IMR-90 (cell line): ENCODE measurements around the gene KLRC3. TPM values are rescaled to one million over a fixed set of nuclear protein-coding genes. Genes with fewer than 3 reads are reported as not detected.
"Not testable (repeated sequence)": the region's sequence is repeated elsewhere in the genome, so short reads cannot be mapped to it uniquely, and the experiment has no call there.

Experiments used
- ATAC-seq: fragments of 200-7000 bp; cut with Tn5 transposase; 2 replicates; pipeline ENCODE4 v1.9.1; 2020; ENCODE audit warnings: low read depth, mild to moderate bottlenecking, moderate library complexity
- BruUV-seq: library from RNA; stranded (reverse); fragments of 400-500 nt; replicated peaks from 2 replicates; lab custom pipeline; 2021; lab: Mats Ljungman, UMichigan
- CTCF ChIA-PET: fragments of 300-600 bp; formaldehyde crosslinking; extraction: SDS; loops from one replicate; lab custom pipeline; 2021; ENCODE audit warnings: antibody characterized with exemption; lab: Yijun Ruan, JAX
- POLR2A ChIA-PET: fragments of 300-600 bp; sonication (Branson Sonifier 250); formaldehyde crosslinking; loops from one replicate; lab custom pipeline; 2022; ENCODE audit warnings: antibody characterized with exemption; ENCODE audit not compliant: unreplicated experiment; lab: Charles Lee
- DNase-seq: peaks from one replicate; pipeline ENCODE4 v3.0.0; 2013
- H2AFZ ChIP-seq: replicated peaks from 2 replicates; pipeline ENCODE3; 2013; ENCODE audit warnings: low read length, mild to moderate bottlenecking; ENCODE audit not compliant: poor library complexity
- H2AK5ac ChIP-seq: 2 replicates; pipeline ENCODE4 v1.6.1; 2013; ENCODE audit warnings: low read depth, low read length, inconsistent platforms
- H2AK9ac ChIP-seq: replicated peaks from 2 replicates; pipeline ENCODE3; 2013; ENCODE audit warnings: mild to moderate bottlenecking, low read depth, low read length, moderate library complexity; ENCODE audit not compliant: poor library complexity
- H2BK120ac ChIP-seq: 2 replicates; pipeline ENCODE4 v1.6.1; 2013; ENCODE audit warnings: low read depth, low read length, inconsistent platforms
- H2BK15ac ChIP-seq: 3 replicates; pipeline ENCODE4 v1.6.1; 2013; ENCODE audit warnings: low read depth, low read length, inconsistent platforms
- H2BK20ac ChIP-seq: 2 replicates; pipeline ENCODE4 v1.6.1; 2013; ENCODE audit warnings: low read depth, mild to moderate bottlenecking, inconsistent platforms, low read length, moderate library complexity
- H2BK5ac ChIP-seq: 2 replicates; pipeline ENCODE4 v1.6.1; 2013; ENCODE audit warnings: mild to moderate bottlenecking, low read depth, low read length, inconsistent platforms; ENCODE audit not compliant: poor library complexity, severe bottlenecking
- H3K14ac ChIP-seq: replicated peaks from 2 replicates; pipeline ENCODE4 v1.6.1; 2013; ENCODE audit warnings: low read depth, low read length, inconsistent platforms
- H3K18ac ChIP-seq: 2 replicates; pipeline ENCODE4 v1.6.1; 2013; ENCODE audit warnings: low read depth, low read length, control low read depth
- H3K23ac ChIP-seq: 2 replicates; pipeline ENCODE4 v1.6.1; 2013; ENCODE audit warnings: low read depth, low read length, inconsistent platforms
- H3K27ac ChIP-seq: 2 replicates; pipeline ENCODE4 v1.5.1; 2013; ENCODE audit warnings: mild to moderate bottlenecking, control low read depth, low read length; ENCODE audit not compliant: insufficient read depth
- H3K27me3 ChIP-seq: 2 replicates; pipeline ENCODE4 v1.6.1; 2013; ENCODE audit warnings: low read length; ENCODE audit not compliant: control insufficient read depth, insufficient read depth
- H3K36me3 ChIP-seq: 2 replicates; pipeline ENCODE4 v1.6.1; 2013; ENCODE audit warnings: low read length, mixed read lengths; ENCODE audit not compliant: control insufficient read depth, insufficient read depth
- H3K4ac ChIP-seq: 2 replicates; pipeline ENCODE4 v1.6.1; 2013; ENCODE audit warnings: low read depth, low read length, inconsistent platforms
- H3K4me1 ChIP-seq: 2 replicates; pipeline ENCODE4 v1.6.1; 2013; ENCODE audit warnings: low read length, mixed read lengths; ENCODE audit not compliant: control insufficient read depth, insufficient read depth
- H3K4me2 ChIP-seq: 2 replicates; pipeline ENCODE4 v1.6.1; 2013; ENCODE audit warnings: low read depth, mild to moderate bottlenecking, control low read depth, low read length, moderate library complexity
- H3K4me3 ChIP-seq: 2 replicates; pipeline ENCODE4 v1.5.1; 2013; ENCODE audit warnings: low read depth, mild to moderate bottlenecking, control low read depth, low read length, moderate library complexity; ENCODE audit not compliant: insufficient read depth
- H3K56ac ChIP-seq: 2 replicates; pipeline ENCODE4 v1.6.1; 2013; ENCODE audit warnings: low read length, inconsistent platforms; ENCODE audit not compliant: insufficient read depth; ENCODE audit errors: extremely low read depth
- H3K79me1 ChIP-seq, 2 experiments: 2 replicates each; pipeline ENCODE4 v1.6.1; 2013; ENCODE audit warnings: low read length in 2 of 2, inconsistent platforms in 1 of 2, low read depth in 1 of 2
- H3K9ac ChIP-seq: 2 replicates; pipeline ENCODE4 v1.6.1; 2013; ENCODE audit warnings: low read depth, low read length, control low read depth
- H3K9me1 ChIP-seq: 2 replicates; pipeline ENCODE4 v1.6.1; 2013; ENCODE audit warnings: low read length, inconsistent platforms; ENCODE audit not compliant: insufficient read depth
- H3K9me3 ChIP-seq: 2 replicates; pipeline ENCODE4 v1.6.1; 2013; ENCODE audit warnings: low read length; ENCODE audit not compliant: control insufficient read depth, insufficient read depth
- H4K20me1 ChIP-seq: 2 replicates; pipeline ENCODE4 v1.6.1; 2013; ENCODE audit warnings: low read length, inconsistent platforms; ENCODE audit not compliant: insufficient read depth
- H4K5ac ChIP-seq: 2 replicates; pipeline ENCODE4 v1.6.1; 2013; ENCODE audit warnings: mild to moderate bottlenecking, low read depth, low read length, control low read depth
- H4K8ac ChIP-seq, 2 experiments: 2 replicates each; pipeline ENCODE4 v1.6.1; 2013; ENCODE audit warnings: low read depth in 2 of 2, low read length in 2 of 2, control low read depth in 1 of 2, inconsistent platforms in 1 of 2
- H4K91ac ChIP-seq: 2 replicates; pipeline ENCODE4 v1.6.1; 2013; ENCODE audit warnings: low read depth, low read length, inconsistent platforms; ENCODE audit not compliant: insufficient read depth
- CTCF ChIP-seq: conservative IDR thresholded peaks from 2 replicates; pipeline ENCODE4 v1.5.1; 2012; ENCODE audit warnings: mild to moderate bottlenecking, low read depth, low read length, improper control_type of control experiment
- MXI1 ChIP-seq: IDR thresholded peaks from 2 replicates; pipeline ENCODE4 v1.6.1; 2012; ENCODE audit warnings: low read depth, mild to moderate bottlenecking, low read length, moderate library complexity, borderline replicate concordance
- WGBS, 2 experiments: methylation state at CpG; one replicate each; pipeline versions ENCODE4 v1.1.5 to v1.1.7; 2013; ENCODE audit warnings: missing lambda C conversion rate in 2 of 2; ENCODE audit not compliant: insufficient read length in 1 of 2; ENCODE audit errors: extremely low coverage in 2 of 2; 5-methylcytosine and 5-hydroxymethylcytosine counted together
- dilution Hi-C: fragments of 300-500 bp; cut with HindIII; formaldehyde crosslinking; loops from one replicate; pipeline ENCODE4 v1.14.3; 2018; ENCODE audit warnings: low sequenced_read_pairs; ENCODE audit not compliant: unreplicated experiment
- in situ Hi-C: fragments of 300-500 bp; cut with MboI; formaldehyde crosslinking; loops from 3 replicates; pipeline ENCODE4 v1.14.3; 2019; ENCODE audit warnings: low sequenced_read_pairs, inconsistent platforms, mixed read lengths
- intact Hi-C: fragments of 100-400 bp; cut with micrococcal nuclease; formaldehyde crosslinking; loops from 2 replicates; pipeline ENCODE4 v1.10.0; 2022
- polyA plus RNA-seq, 3 experiments: library from polyadenylated mRNA; depleted of rRNA; stranded (reverse); fragments of >200 nt; gene quantifications; 2 replicates each; pipeline ENCODE4 v1.2.3, GENCODE V29; 2012; ENCODE audit warnings: low replicate concordance in 1 of 3
- total RNA-seq: library from RNA; depleted of rRNA; stranded (reverse); fragments of >200 nt; gene quantifications from 2 replicates; pipeline ENCODE4 v1.2.3, GENCODE V29; 2012

Gene KLRC3
- total and polyA plus RNA-seq, 2 of the 4 experiments (the other 2 are of a cell fraction): not detected

- H2BK15ac ChIP-seq: no peak overlapping the region
- H4K5ac ChIP-seq: no peak overlapping the region
- no peak overlapping the region for H3K27ac ChIP-seq
- H3K4me3 ChIP-seq: no peak overlapping the region
- no peaks in the 10 kb centered on the region for H3K27me3 ChIP-seq
- no peaks in the 10 kb centered on the region for H3K9me1 ChIP-seq
- no peak overlapping the region for H2AK5ac ChIP-seq
- no peaks in the 10 kb centered on the region for H3K36me3 ChIP-seq
- DNase-seq (no peak), ATAC-seq (no peak)
- H3K9ac ChIP-seq: no peak overlapping the region
- no peak overlapping the region for H4K8ac ChIP-seq
- dilution Hi-C loops (no loop called here), in situ Hi-C loops (no loop called here), intact Hi-C loops (no loop called here)
- no peak overlapping the region for H2AK9ac ChIP-seq
- H3K9me3 ChIP-seq: no peaks in the 10 kb centered on the region
- no peak overlapping the region for H2BK120ac ChIP-seq
- H3K4me2 ChIP-seq: no peak overlapping the region
- no peaks in the 10 kb centered on the region for H3K79me1 ChIP-seq
- H3K18ac ChIP-seq: no peak overlapping the region
- no peak overlapping the region for H2BK5ac ChIP-seq
- no peak overlapping the region for H2BK20ac ChIP-seq
- H3K56ac ChIP-seq: no peak overlapping the region
- H3K4ac ChIP-seq: no peak overlapping the region
- H4K91ac ChIP-seq: no peak overlapping the region
- H4K20me1 ChIP-seq: no peaks in the 10 kb centered on the region
- ChIA-PET CTCF (interaction anchor here (0.9 kb wide), 1 partner anchor 15 kb away, joined by 3 read pairs; no protein-coding TSS in a partner anchor), POLR2A (no interaction called here)
- no peak overlapping the region for H2AFZ ChIP-seq
- BruUV-seq: no TSS peak
- H3K4me1 ChIP-seq: no peaks in the 10 kb centered on the region
- H3K14ac ChIP-seq: no peak overlapping the region
- H3K23ac ChIP-seq: no peak overlapping the region
- no CpG with 5 or more reads among the region's 4 CpGs for WGBS, 2 experiments
- TF ChIP-seq MXI1 (no peak), CTCF (no peak)
These were observed 38.3 kb downstream of the KLRC3 start for GRCh38 chr12:10381928-10382628.

GRCh38 chr12:10378737-10379136 is 41.7 kb downstream of the KLRC3 start:
- H3K23ac ChIP-seq, H3K18ac ChIP-seq, H2BK15ac ChIP-seq, H2AFZ ChIP-seq, H2AK9ac ChIP-seq, H3K27me3 ChIP-seq, H4K20me1 ChIP-seq, H3K4me3 ChIP-seq, in situ Hi-C loops, H2BK20ac ChIP-seq, H3K9ac ChIP-seq, intact Hi-C loops, POLR2A ChIA-PET, H3K4ac ChIP-seq, H2AK5ac ChIP-seq, H3K56ac ChIP-seq, H3K4me2 ChIP-seq, H4K5ac ChIP-seq, H3K36me3 ChIP-seq, DNase-seq, H3K14ac ChIP-seq, H4K91ac ChIP-seq, H4K8ac ChIP-seq, H3K27ac ChIP-seq, CTCF ChIA-PET, BruUV-seq, ATAC-seq, H3K79me1 ChIP-seq, H2BK120ac ChIP-seq, H3K4me1 ChIP-seq, dilution Hi-C loops, H3K9me1 ChIP-seq, H3K9me3 ChIP-seq, H2BK5ac ChIP-seq: not testable (repeated sequence)
- no CpG with 5 or more reads among the region's 2 CpGs for WGBS, 2 experiments
